HG03342 (cell line): ENCODE measurements around the gene PTPN21.
"Not testable (repeated sequence)": the region's sequence is repeated elsewhere in the genome, so short reads cannot be mapped to it uniquely, and the experiment has no call there.

Source experiments
- ATAC-seq: cut with Tn5 transposase; IDR thresholded peaks from one replicate; pipeline ENCODE4 v1.9.1; 2021; ENCODE audit warnings: mild to moderate bottlenecking, moderate library complexity; ENCODE audit not compliant: unreplicated experiment

Gene PTPN21

GRCh38 chr14:88552876-88553275 is 1.9 kb downstream of the PTPN21 start:
- no peak for ATAC-seq

DNA sequence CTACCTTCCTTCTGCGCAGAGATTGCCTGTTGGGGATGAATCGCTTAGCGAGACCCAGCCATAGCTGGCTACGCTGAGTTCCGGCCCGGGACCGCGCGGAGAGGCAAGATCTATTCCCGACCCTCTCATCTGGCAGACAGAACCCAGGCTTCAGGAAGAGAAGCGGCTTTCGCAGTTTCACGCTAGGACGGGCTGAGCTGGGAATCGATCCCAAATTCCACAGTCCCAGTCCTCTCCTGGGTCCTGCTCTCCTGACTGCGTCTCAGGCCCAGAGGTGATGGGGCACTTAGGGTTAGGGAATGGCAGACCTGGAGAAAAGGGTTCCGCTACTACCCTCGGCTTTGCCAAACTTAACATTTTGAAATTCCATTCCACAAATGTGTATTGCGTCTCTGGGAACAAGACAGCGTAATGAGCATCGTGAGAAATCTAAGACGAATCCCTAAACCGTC is 2.8 kb downstream of the PTPN21 start:
- ATAC-seq = no peak

GRCh38 chr14:88551094-88551870 is 3.5 kb downstream of the PTPN21 start:
- ATAC-seq = peak; percentile 44

- no peak for ATAC-seq
Measured at GRCh38 chr14:88550078-88550477, 4.7 kb downstream of the PTPN21 start.

DNA sequence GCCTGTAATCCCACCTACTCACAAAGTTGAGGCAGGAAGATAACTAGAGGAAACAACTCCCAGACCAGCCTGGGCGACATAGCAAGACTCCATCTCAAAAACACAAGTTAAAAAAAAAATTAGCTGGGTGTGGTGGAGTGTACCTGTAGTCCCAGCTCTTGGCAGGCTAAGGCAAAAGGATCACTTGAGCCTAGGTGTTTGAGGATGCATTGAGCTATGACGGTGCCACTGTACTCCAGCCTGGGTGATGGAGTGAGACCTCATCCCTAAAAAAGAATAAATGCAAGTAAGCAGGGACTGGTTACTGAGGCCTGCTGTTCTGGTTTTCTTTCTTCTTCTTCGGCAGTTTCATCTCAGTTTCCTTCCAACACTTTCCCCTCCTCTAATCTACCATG is 7.4 kb downstream of the PTPN21 start:
- ATAC-seq = no peak

DNA sequence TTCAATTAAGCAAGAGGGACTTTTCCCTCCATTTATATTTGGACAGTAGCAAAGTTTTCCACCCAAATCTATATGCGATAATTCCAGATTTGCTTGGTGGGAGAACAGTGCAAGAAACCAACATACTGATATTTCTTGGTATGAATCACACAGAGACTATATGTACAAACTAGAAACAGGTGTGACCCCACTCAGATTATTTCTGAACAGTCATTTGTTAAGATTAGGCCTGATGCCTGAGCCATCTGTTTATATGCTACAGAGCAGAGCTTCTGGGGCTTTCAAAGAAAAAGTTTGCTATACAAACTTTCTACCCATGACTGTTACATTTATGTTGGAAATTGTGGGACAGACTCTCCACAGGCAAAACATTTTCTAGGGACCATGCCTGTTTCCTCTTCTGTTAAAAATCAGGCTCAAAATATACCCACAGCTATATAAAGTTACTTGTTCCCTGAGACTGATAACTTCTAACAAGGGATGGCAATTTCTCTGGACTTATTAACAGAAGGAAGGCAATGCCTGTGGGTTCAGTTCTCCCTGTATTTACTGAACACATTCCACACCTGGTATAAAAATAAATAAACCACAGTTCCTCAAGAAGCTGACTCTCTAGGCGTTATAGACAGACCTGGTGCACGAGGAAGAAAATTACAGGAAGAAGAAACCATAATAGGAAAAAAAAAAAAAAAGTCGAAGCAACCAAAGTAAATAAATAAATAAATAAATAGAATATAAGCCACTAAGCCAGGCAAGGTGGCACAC is 8.0 kb downstream of the PTPN21 start:
- ATAC-seq = no peak

DNA sequence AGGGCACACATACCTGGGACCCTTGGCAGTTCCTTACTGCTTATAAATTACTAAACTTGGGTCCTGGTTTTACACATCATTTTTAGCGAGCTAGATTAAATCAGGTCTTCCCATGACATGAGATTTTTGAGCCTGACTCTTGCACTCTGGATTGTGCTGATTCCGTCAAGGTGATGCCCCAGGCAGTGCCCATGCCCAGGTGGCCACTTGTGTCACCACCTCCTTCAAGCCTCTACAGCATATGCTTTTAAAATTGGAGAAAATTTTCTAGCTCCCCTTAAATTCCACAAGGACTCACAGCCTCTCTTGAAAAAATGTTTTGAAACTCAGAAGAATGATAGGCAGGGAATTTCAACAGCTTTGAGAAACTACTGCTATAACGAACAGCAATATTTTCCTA is 9.6 kb downstream of the PTPN21 start:
- ATAC-seq = no peak

- ATAC-seq = no peak
Measured at GRCh38 chr14:88542857-88543795, 11.7 kb downstream of the PTPN21 start.

GRCh38 chr14:88541324-88541723 is 13.5 kb downstream of the PTPN21 start:
- no peak for ATAC-seq

DNA sequence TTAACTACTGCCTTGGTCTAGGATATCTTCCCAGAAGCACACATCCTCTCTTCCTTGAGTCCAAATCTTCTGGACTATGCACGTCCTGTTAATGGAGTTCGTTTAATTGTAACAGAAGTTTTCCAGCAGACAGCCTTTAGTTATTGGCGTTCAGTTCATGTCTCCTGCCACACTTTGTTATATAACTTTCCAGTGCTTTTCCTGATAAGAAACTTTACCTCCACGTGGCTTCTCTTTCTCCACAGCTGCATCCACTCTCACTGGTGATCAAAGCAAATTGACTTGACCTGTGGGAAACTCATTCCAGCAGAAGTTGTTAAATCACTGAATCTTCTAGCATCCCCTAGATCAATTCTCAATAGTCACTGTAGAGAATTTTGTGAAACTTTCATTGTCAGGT is 19.0 kb downstream of the PTPN21 start:
- no peak for ATAC-seq

DNA sequence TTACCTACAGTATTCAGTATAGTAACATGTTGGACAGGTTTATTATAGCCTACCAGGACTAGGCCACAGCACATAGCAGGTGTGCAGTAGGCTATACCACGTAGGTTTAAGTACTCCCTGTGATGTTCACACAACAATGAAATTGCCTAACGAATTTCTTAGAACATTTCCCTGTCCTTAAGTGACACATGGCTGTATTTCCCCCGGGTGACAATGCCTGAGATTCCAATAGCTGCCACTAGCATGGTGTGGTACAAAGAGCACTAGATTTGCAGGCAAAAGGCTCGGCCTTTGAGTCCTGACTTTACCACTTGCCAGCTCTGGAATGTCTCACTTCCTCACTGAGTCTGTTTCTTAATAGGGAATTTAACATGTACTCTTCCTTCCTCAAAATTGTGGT is 19.7 kb downstream of the PTPN21 start:
- ATAC-seq = peak; percentile 70

DNA sequence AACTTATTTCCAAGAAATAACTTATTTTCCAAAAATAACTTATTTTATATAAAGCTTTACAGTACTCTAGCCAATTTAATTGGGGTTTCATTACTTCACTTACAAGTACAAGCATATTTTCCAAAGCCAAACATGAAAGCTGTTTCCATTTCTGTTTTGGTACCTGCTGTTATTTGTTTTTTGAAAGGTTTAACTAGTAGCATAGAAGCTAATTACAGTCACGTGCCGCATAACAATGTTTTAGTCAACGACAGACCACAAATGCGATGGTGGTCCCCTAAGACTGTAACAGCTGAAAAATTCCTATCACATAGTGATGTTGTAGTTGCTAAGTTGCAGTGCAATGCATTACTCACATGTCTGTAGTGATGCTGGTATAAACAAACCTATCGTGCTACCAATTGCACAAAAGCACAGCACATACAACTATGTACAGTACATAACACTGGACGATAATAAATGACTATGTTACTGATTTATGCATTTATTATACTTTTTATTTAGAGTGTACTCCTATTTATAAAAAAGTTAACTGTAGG is 21.7 kb downstream of the PTPN21 start:
- ATAC-seq = no peak

- not testable (repeated sequence) for ATAC-seq
Measured at GRCh38 chr14:88529889-88530288, 24.9 kb downstream of the PTPN21 start.

- ATAC-seq = no peak
Measured at GRCh38 chr14:88522393-88522792, 32.4 kb downstream of the PTPN21 start.

DNA sequence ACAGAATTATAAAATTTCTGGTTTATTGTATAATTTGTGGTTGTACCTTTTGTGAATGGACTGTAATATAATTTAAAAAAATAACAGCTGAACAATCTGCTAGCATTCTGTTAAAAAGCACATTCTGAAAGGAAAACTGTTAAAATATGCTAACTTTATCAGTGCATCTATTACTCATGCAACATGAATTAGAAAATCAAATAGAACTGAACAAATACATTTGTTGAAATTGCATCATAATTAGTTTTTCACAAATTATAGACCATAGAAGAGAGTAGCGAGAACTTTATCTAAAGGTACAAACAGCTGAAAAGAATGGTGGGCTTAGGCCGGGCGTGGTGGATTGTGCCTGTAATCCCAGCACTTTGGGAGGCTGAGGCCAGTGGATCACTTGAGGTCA is 33.0 kb downstream of the PTPN21 start:
- ATAC-seq = no peak

DNA sequence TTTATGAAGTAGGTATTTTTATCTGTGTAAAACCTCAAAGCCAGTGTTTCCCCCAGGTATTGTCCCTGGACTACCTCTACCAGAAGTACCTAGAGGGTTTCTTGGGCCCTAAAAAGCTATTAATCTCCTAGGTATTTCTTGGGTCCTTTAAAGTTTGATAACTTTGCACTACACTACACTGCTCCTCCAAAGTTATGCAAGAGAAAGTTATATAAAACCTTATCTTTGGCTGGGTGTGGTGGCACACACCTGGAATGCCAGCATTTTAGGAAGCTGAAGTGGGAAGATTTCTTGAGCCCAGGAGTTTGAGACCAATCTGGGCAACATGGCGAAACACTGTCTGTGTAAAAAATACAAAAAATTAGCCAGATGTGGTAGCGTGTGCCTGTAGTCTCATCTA is 34.9 kb downstream of the PTPN21 start:
- ATAC-seq = no peak

DNA sequence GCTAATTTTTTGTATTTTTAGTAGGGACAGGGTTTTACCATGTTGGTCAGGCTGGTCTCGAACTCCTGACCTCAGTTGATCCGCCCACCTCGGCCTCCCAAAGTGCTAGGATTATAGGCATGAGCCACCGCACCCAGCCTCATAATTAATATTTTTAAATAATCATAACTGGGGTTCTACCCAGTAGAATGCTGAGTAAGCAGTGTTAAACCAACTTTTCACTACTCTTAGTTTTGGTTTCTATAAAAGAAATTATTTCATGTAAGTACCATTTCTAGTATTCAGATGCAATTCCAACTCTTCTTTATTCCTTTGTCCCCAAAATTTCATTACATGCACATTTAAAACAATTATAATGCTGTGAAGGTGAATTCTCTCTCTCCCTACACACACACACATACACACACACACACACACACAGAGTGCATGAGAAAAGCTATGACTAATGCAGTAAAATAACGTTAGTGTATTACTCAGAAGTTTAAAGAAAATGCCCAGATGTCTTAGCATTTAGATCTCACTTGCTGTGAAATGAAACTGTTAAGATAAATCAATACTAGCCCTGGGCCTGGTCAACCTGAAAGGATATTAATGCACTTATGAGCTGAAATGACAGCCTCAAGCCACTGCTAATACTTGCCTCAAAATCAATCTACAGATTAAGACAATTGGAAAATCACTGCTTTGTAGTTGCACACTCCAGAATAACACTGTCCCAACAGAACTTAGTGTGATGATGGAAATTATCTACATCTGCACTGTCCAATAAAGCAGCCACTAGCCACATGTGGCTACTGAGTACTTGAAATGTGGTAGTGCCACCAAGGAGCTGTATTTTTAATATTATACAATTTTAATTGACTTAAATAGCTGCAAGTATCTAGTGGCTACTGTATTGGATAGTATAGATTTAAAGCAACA is 36.0 kb downstream of the PTPN21 start:
- ATAC-seq = no peak

DNA sequence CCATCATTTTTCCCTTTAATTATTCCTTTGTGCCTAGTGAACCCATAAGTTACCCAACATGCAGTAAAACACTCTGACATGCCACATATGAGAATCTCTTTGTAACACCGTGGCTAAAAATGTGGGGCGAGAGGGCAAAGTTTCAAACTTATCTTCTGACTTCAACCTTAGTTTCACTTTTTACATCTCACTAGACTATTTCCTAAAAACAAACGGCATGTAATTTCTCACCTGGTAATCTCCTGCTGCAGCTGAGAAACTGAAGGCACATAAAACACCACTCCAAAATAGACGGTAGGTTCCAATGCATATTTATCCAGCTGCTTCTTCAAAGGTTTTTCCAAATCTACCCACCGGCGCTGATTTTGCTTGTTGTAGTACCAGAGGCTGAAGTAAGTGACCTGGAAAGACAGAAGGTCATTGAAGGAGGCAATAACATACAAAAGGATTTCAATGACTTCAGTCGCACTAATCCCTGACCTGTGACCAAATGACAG is 37.9 kb downstream of the PTPN21 start:
- no peak for ATAC-seq

DNA sequence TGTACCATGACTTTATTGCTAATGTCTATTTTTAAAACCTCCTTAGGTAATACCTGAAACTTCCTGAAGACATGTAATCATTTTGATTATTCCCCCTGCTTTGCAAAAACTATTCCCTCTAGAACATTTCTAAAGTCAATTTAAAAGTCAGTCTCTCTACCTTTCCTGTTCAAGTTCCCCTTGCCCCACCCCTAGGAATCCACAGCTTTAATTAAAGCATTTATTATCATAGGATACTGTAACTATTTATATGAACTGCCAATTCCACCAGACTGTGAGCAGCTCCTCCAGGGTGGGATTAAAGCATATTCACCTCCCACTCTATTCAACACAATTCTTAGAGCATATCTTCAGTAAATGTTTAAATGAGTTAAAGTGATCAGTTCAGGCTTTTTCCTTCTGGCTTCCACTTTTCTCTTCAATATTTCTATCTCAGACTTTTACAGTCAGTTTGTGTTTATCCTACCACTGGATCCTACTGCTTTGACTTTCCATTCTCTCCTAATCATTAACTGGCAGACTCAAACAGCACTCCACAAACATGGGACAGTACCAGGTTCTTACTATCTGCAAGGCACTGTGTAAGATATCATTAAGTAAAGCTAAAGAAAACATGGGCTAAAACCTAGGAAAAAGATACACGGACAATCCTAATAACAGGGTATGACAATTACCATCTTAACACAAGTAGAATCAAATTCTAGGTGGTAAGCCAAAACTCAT is 39.1 kb downstream of the PTPN21 start:
- no peak for ATAC-seq
